Mesothelial cell of epicardium (in vitro differentiated cells): Measurements from ENCODE around the gene HMHB1. TPM values are rescaled to one million over a fixed set of nuclear protein-coding genes. Genes with fewer than 3 reads are reported as not detected.

Experiments
- DNase-seq, 2 experiments: peaks; one replicate each; pipeline ENCODE4 v3.0.0; 2021; ENCODE audit warnings: low spot score in 2 of 2; ENCODE audit not compliant: unreplicated experiment in 2 of 2
- H3K27ac Mint-ChIP-seq: 2 replicates; pipeline ENCODE4 v1.8.0; 2021; ENCODE audit warnings: mixed read lengths
- H3K27me3 Mint-ChIP-seq: 2 replicates; pipeline ENCODE4 v1.8.0; 2021; ENCODE audit warnings: low read depth, mixed read lengths
- H3K36me3 Mint-ChIP-seq: 2 replicates; pipeline ENCODE4 v1.8.0; 2021; ENCODE audit warnings: mixed read lengths
- H3K4me1 Mint-ChIP-seq: 2 replicates; pipeline ENCODE4 v1.8.0; 2021; ENCODE audit warnings: mixed read lengths
- H3K4me3 Mint-ChIP-seq: 2 replicates; pipeline ENCODE4 v1.8.0; 2021; ENCODE audit warnings: mild to moderate bottlenecking, moderate library complexity, mixed read lengths
- H3K9me3 Mint-ChIP-seq: 2 replicates; pipeline ENCODE4 v1.8.0; 2021; ENCODE audit warnings: mixed read lengths
- CTCF ChIP-seq: fragments of 200-600 bp; sonication (generic); IDR thresholded peaks from one replicate; pipeline ENCODE4 v1.5.0; 2021; ENCODE audit warnings: antibody characterized with exemption; ENCODE audit not compliant: unreplicated experiment
- total RNA-seq: library from RNA; stranded (reverse); gene quantifications from 3 replicates; pipeline ENCODE4 v1.2.1, GENCODE V29; 2021

Gene HMHB1
- total RNA-seq, 1 donor from 2014 or later = not detected

- TF ChIP-seq CTCF = no peak
- no peak overlapping the region for H3K4me3 Mint-ChIP-seq
- no peak for DNase-seq
- H3K27me3 Mint-ChIP-seq = peaks cover 4% of the 10 kb centered on the region
- peak overlapping the region; percentile 23 for H3K27ac Mint-ChIP-seq
- H3K9me3 Mint-ChIP-seq = no peaks in the 10 kb centered on the region
- peaks cover 4% of the 10 kb centered on the region for H3K4me1 Mint-ChIP-seq
- H3K36me3 Mint-ChIP-seq = no peaks in the 10 kb centered on the region
Observed at GRCh38 chr5:143771189-143771588, 40.8 kb upstream of the HMHB1 start.

GRCh38 chr5:143771602-143772001, 40.4 kb upstream of the HMHB1 start:
- no peak for TF ChIP-seq CTCF
- Mint-ChIP-seq H3K9me3 (no peaks in the 10 kb centered on the region), H3K36me3 (no peaks in the 10 kb centered on the region), H3K27ac (no peak overlapping the region), H3K4me1 (peaks cover 4% of the 10 kb centered on the region), H3K4me3 (no peak overlapping the region), H3K27me3 (peaks cover 4% of the 10 kb centered on the region)
- no peak for DNase-seq

GRCh38 chr5:143772621-143773020, 39.3 kb upstream of the HMHB1 start:
- peaks cover 1% of the 10 kb centered on the region for H3K27me3 Mint-ChIP-seq
- H3K9me3 Mint-ChIP-seq = peaks cover under 1% of the 10 kb centered on the region
- no peak overlapping the region for H3K4me3 Mint-ChIP-seq
- H3K27ac Mint-ChIP-seq = no peak overlapping the region
- H3K36me3 Mint-ChIP-seq = no peaks in the 10 kb centered on the region
- peaks cover 4% of the 10 kb centered on the region for H3K4me1 Mint-ChIP-seq
- TF ChIP-seq CTCF = no peak
- DNase-seq = no peak

DNA sequence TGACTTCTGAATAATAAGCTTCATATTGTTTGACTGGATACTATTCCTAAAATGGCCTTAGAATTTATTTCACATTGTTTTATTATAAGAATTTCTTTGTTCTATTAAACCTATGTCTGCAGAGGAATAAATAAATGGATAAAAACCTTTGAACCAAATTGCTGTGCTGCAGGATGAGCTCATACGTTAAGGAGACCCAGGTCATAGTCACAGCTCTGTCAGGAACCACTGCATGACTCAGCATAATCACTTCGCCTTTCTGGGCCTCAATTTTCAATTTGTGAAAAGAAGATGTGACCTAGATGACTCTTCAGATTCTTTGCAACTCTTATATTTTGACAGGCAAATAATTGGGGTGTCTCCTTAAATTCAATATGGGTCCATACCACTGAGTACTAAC, 36.7 kb upstream of the HMHB1 start:
- Mint-ChIP-seq H3K9me3 (peaks cover 12% of the 10 kb centered on the region), H3K27ac (no peak overlapping the region), H3K4me1 (peaks cover 4% of the 10 kb centered on the region), H3K27me3 (peaks cover 3% of the 10 kb centered on the region), H3K4me3 (no peak overlapping the region), H3K36me3 (no peaks in the 10 kb centered on the region)
- no peak for TF ChIP-seq CTCF
- no peak for DNase-seq

DNA sequence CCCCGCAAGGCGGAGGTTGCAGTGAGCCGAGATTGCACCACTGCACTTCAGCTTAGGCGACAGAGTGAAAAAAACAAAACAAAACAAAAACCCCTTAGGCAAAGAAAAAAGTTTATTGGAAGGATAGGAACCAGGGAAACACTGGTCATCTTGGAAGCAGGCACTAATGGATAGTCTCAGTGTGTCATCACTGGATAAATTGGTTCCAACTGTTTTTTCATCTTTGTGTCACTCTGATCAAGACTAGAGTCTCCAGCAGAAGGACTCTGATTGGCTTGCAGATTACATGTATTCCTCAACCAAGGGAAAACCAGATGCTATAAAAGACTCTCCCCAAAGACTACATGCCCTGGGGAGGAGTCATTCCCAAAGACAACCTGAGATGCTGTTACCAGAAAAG, 35.0 kb upstream of the HMHB1 start:
- peaks cover 3% of the 10 kb centered on the region for H3K4me1 Mint-ChIP-seq
- no peak for TF ChIP-seq CTCF
- no peaks in the 10 kb centered on the region for H3K36me3 Mint-ChIP-seq
- no peak overlapping the region for H3K27ac Mint-ChIP-seq
- no peak for DNase-seq
- H3K27me3 Mint-ChIP-seq = peaks cover 3% of the 10 kb centered on the region
- H3K4me3 Mint-ChIP-seq = no peak overlapping the region
- H3K9me3 Mint-ChIP-seq = peaks cover 12% of the 10 kb centered on the region

DNA sequence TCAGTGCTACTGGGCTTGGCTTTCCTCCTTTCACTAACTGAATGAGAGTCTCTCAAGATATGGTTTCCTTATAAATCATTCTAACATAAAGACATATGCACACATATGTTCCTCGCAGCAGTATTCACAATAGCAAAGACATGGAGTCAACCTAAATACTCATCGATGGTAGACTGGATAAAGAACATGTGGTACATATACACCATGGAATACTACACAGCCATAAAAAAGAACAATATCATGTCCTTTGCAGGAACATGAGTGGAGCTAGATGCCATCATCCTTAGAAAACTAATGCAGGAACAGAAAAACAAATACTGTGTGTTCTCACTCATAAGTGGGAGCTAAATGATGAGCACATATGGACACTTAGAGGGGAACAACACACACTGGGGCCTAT, 32.5 kb upstream of the HMHB1 start:
- H3K36me3 Mint-ChIP-seq = no peaks in the 10 kb centered on the region
- no peak for TF ChIP-seq CTCF
- no peak overlapping the region for H3K4me3 Mint-ChIP-seq
- H3K27ac Mint-ChIP-seq = no peak overlapping the region
- peaks cover 4% of the 10 kb centered on the region for H3K27me3 Mint-ChIP-seq
- peaks cover 16% of the 10 kb centered on the region for H3K4me1 Mint-ChIP-seq
- no peak for DNase-seq
- peaks cover 15% of the 10 kb centered on the region for H3K9me3 Mint-ChIP-seq
